WTC11 (cell line): ENCODE results near the gene SWAP70.

Experiments used
- ATF1 ChIP-seq: sonication (generic); formaldehyde crosslinking; IDR thresholded peaks from 2 replicates; pipeline ENCODE4 v1.8.1; 2023; ENCODE audit warnings: mild to moderate bottlenecking, moderate library complexity, missing genetic modification reagents
- USF2 ChIP-seq: sonication (generic); formaldehyde crosslinking; IDR thresholded peaks from 2 replicates; pipeline ENCODE4 v1.8.1; 2023; ENCODE audit warnings: mild to moderate bottlenecking, missing genetic modification reagents, moderate library complexity
- TF ChIP-seq, protein P1 (sequence below): fragments of 200-600 bp; IDR thresholded peaks from 2 replicates; pipeline ENCODE4 v1.8.0; 2022; ENCODE audit warnings: antibody characterized with exemption

DNA sequence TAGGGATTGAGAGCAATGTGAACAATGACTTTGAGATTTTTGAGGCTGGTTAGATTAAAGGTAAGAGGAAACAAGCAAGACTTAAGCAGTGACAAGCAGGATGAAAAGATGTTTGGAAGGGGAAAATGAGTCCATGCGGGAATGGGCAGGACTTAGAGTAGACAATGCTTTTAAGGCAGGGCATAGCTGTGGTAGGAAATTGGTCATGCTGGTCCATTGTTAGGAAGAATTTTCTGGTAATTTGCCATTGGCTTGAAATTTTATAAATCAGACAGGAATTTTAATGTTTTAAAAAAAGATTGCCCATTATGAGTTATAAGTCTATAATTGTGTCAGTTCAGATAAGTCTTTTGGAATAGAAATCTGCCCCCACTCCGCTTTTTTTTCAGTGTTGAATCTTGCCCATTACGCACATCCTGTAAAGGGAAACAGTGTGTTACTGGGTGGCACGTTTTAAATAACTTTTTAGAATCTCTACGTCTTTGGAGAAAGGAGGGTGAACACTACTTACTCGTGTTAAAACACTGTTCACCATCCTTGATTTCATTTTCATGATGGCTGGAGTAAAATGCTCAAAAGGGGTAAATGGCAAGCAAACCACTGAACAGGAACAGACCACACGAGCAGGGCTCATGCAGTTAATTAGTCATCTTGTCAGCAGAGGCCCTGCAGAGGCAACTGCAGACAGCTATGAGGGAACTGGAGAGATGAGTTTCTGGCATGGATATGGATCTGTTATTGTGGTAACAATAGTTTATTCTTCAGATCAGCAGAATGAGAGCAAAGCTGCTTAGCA lies 25.0 kb downstream of the SWAP70 start:
- TF ChIP-seq USF2 (CRISPR knock-in tag) (no peak), ATF1 (CRISPR knock-in tag) (no peak)
- TF ChIP-seq, protein P1, sequence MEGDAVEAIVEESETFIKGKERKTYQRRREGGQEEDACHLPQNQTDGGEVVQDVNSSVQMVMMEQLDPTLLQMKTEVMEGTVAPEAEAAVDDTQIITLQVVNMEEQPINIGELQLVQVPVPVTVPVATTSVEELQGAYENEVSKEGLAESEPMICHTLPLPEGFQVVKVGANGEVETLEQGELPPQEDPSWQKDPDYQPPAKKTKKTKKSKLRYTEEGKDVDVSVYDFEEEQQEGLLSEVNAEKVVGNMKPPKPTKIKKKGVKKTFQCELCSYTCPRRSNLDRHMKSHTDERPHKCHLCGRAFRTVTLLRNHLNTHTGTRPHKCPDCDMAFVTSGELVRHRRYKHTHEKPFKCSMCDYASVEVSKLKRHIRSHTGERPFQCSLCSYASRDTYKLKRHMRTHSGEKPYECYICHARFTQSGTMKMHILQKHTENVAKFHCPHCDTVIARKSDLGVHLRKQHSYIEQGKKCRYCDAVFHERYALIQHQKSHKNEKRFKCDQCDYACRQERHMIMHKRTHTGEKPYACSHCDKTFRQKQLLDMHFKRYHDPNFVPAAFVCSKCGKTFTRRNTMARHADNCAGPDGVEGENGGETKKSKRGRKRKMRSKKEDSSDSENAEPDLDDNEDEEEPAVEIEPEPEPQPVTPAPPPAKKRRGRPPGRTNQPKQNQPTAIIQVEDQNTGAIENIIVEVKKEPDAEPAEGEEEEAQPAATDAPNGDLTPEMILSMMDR = no peak
